ENCODE measurements around the gene ZSCAN9. TPM values are rescaled to one million over a fixed set of nuclear protein-coding genes. Genes with fewer than 3 reads are reported as not detected.
A peak's percentile ranks its signal among the peaks of the same experiment; 100 is the strongest.

The ZSCAN9 gene
- total and polyA plus RNA-seq, 2 of the 13 experiments (the other 11 are each of a cell fraction or from before 2014, with no cell fraction given) = 14.6 to 17.8 TPM

DNA sequence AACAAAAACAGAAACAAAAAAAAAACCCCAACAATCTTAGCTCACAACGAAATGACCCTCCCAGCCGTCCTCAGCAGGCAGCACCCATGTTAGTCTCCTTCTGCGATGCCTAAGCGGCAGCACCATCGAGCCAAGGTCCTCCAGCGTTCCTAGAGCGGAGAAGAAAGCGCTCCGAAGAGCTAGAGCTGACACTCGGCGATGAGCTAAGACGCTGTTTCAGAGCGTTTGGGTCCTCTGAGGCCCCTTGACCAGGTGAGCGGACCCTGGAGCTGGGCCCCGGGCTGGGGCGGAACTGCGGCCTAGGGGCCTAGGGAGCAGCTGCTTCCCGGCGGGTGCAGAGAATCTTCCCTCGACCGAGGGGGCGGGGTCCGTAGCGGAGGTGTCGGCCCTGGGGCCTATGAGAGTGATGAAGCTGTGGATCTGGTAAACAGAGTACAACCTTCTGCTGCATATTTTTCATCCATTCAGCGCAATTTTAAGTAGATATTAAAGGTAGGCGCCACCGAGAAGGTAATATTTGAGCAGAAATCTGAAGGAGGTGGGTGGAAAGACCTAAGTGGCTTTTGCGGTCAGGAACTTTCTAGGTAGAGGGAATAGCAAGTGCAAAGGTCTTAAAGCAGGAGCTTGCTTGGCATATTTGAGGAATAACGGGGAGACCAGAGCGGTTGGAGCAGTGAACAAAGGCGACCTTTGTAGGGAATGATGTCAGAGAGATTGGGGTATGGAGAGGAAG, 42.1 kb downstream of the ZSCAN9 start, which contains the start of gene ZSCAN26 (continued):
- TF ChIP-seq, protein P1, sequence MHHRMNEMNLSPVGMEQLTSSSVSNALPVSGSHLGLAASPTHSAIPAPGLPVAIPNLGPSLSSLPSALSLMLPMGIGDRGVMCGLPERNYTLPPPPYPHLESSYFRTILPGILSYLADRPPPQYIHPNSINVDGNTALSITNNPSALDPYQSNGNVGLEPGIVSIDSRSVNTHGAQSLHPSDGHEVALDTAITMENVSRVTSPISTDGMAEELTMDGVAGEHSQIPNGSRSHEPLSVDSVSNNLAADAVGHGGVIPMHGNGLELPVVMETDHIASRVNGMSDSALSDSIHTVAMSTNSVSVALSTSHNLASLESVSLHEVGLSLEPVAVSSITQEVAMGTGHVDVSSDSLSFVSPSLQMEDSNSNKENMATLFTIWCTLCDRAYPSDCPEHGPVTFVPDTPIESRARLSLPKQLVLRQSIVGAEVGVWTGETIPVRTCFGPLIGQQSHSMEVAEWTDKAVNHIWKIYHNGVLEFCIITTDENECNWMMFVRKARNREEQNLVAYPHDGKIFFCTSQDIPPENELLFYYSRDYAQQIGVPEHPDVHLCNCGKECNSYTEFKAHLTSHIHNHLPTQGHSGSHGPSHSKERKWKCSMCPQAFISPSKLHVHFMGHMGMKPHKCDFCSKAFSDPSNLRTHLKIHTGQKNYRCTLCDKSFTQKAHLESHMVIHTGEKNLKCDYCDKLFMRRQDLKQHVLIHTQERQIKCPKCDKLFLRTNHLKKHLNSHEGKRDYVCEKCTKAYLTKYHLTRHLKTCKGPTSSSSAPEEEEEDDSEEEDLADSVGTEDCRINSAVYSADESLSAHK (CRISPR knock-in tag; IDR thresholded peaks at IDR 0.05; ENCODE audit: borderline replicate concordance) = 0 out of 2 replicates have a peak, but pooled peaks have one; percentile 81
- TF ChIP-seq ZFP36 (IDR thresholded peaks at IDR 0.05; ENCODE audit: borderline replicate concordance, low read depth, low read length, partially characterized antibody) (peak; percentile 2), FOXJ3 (CRISPR knock-in tag; IDR thresholded peaks at IDR 0.05; ENCODE audit: borderline replicate concordance) (peak; percentile 76; the same call in 1 of the 2 replicates), SMAD1 (CRISPR knock-in tag; IDR thresholded peaks at IDR 0.05; ENCODE audit: borderline replicate concordance, low read depth) (peak; percentile 81; the same call in 1 of the 2 replicates), HNF4G (IDR thresholded peaks at IDR 0.05; ENCODE audit: borderline replicate concordance, low read depth, low read length) (no peak), HNF4G (CRISPR knock-in tag; IDR thresholded peaks at IDR 0.05; ENCODE audit: borderline replicate concordance, low read depth) (peak; percentile 56), TRIM24 (CRISPR knock-in tag; IDR thresholded peaks at IDR 0.05) (no peak), STAG1 (CRISPR knock-in tag; IDR thresholded peaks at IDR 0.05) (peak; percentile 25; the same call in 1 of the 2 replicates), FOSL1 (CRISPR knock-in tag; IDR thresholded peaks at IDR 0.05; ENCODE audit: borderline replicate concordance) (no peak), NR2F2 (IDR thresholded peaks at IDR 0.05; ENCODE audit: borderline replicate concordance, low read depth) (no peak), NCOR1 (IDR thresholded peaks at IDR 0.05; ENCODE audit: borderline replicate concordance, low read length) (0 out of 2 replicates have a peak, but pooled peaks have one; percentile 48), RNF2 (conservative IDR thresholded peaks at IDR 0.05; ENCODE audit: low read depth) (peak; percentile 89), BCL6 (CRISPR knock-in tag; IDR thresholded peaks at IDR 0.05) (no peak; the same call in none of the 2 replicates)
- TF ChIP-seq, protein P2, sequence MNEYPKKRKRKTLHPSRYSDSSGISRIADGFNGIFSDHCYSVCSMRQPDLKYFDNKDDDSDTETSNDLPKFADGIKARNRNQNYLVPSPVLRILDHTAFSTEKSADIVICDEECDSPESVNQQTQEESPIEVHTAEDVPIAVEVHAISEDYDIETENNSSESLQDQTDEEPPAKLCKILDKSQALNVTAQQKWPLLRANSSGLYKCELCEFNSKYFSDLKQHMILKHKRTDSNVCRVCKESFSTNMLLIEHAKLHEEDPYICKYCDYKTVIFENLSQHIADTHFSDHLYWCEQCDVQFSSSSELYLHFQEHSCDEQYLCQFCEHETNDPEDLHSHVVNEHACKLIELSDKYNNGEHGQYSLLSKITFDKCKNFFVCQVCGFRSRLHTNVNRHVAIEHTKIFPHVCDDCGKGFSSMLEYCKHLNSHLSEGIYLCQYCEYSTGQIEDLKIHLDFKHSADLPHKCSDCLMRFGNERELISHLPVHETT (CRISPR knock-in tag; conservative IDR thresholded peaks at IDR 0.05) = peak; percentile 73
- TF ChIP-seq, protein P3, sequence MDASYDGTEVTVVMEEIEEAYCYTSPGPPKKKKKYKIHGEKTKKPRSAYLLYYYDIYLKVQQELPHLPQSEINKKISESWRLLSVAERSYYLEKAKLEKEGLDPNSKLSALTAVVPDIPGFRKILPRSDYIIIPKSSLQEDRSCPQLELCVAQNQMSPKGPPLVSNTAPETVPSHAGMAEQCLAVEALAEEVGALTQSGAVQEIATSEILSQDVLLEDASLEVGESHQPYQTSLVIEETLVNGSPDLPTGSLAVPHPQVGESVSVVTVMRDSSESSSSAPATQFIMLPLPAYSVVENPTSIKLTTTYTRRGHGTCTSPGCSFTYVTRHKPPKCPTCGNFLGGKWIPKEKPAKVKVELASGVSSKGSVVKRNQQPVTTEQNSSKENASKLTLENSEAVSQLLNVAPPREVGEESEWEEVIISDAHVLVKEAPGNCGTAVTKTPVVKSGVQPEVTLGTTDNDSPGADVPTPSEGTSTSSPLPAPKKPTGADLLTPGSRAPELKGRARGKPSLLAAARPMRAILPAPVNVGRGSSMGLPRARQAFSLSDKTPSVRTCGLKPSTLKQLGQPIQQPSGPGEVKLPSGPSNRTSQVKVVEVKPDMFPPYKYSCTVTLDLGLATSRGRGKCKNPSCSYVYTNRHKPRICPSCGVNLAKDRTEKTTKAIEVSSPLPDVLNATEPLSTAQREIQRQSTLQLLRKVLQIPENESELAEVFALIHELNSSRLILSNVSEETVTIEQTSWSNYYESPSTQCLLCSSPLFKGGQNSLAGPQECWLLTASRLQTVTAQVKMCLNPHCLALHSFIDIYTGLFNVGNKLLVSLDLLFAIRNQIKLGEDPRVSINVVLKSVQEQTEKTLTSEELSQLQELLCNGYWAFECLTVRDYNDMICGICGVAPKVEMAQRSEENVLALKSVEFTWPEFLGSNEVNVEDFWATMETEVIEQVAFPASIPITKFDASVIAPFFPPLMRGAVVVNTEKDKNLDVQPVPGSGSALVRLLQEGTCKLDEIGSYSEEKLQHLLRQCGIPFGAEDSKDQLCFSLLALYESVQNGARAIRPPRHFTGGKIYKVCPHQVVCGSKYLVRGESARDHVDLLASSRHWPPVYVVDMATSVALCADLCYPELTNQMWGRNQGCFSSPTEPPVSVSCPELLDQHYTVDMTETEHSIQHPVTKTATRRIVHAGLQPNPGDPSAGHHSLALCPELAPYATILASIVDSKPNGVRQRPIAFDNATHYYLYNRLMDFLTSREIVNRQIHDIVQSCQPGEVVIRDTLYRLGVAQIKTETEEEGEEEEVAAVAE (CRISPR knock-in tag; IDR thresholded peaks at IDR 0.05; ENCODE audit: borderline replicate concordance) = peak; percentile 92
- TF ChIP-seq, protein P4, sequence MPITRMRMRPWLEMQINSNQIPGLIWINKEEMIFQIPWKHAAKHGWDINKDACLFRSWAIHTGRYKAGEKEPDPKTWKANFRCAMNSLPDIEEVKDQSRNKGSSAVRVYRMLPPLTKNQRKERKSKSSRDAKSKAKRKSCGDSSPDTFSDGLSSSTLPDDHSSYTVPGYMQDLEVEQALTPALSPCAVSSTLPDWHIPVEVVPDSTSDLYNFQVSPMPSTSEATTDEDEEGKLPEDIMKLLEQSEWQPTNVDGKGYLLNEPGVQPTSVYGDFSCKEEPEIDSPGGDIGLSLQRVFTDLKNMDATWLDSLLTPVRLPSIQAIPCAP (CRISPR knock-in tag; IDR thresholded peaks at IDR 0.05; ENCODE audit: low read depth) = no peak
- TF ChIP-seq, protein P5, sequence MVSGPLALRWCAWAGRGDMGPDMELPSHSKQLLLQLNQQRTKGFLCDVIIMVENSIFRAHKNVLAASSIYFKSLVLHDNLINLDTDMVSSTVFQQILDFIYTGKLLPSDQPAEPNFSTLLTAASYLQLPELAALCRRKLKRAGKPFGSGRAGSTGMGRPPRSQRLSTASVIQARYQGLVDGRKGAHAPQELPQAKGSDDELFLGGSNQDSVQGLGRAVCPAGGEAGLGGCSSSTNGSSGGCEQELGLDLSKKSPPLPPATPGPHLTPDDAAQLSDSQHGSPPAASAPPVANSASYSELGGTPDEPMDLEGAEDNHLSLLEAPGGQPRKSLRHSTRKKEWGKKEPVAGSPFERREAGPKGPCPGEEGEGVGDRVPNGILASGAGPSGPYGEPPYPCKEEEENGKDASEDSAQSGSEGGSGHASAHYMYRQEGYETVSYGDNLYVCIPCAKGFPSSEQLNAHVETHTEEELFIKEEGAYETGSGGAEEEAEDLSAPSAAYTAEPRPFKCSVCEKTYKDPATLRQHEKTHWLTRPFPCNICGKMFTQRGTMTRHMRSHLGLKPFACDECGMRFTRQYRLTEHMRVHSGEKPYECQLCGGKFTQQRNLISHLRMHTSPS (CRISPR knock-in tag; IDR thresholded peaks at IDR 0.05; ENCODE audit: low read depth) = no peak
